Body of pancreas (tissue), 4 donors: Measurements from ENCODE around the gene TFF2.

ENCODE experiments used
- POLR2A ChIP-seq, 3 donors: fragments of 450-650 bp; IDR thresholded peaks; one replicate each; pipeline ENCODE4 v1.6.1; 2016; ENCODE audit warnings: antibody characterized with exemption in 3 of 3, mild to moderate bottlenecking in 2 of 3
- TF ChIP-seq, protein P1 (sequence below), 7 experiments: fragments of 450-650 bp in 4 of 7; fragments of 200-600 bp in 3 of 7; sonication (generic) in 3 of 7; IDR thresholded peaks; one replicate each; pipeline ENCODE4 v1.5.1; 2016 to 2019; ENCODE audit warnings: antibody characterized with exemption in 7 of 7

DNA sequence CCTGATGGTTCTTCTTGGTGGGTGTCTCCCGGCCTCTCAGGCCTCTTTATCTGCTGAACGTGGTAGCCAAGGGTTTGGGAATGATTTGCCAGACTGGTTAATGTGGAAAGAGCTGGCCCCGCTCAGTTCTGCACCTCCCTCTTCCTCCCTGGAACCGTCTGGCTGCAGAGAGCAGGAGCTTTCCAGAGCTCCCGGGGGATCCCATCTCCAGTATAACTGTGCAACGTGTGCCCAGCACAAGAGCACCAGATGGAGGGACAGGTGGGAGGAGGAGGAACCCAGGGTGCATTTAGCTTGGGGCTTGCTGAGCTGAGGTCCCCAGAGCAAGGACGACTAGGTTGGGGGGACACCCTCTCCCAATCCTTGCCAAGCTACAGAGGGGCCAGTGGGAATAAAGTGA, 10.5 kb upstream of the TFF2 start:
- TF ChIP-seq POLR2A (IDR thresholded peaks at IDR 0.05): no peak
- TF ChIP-seq, protein P1, sequence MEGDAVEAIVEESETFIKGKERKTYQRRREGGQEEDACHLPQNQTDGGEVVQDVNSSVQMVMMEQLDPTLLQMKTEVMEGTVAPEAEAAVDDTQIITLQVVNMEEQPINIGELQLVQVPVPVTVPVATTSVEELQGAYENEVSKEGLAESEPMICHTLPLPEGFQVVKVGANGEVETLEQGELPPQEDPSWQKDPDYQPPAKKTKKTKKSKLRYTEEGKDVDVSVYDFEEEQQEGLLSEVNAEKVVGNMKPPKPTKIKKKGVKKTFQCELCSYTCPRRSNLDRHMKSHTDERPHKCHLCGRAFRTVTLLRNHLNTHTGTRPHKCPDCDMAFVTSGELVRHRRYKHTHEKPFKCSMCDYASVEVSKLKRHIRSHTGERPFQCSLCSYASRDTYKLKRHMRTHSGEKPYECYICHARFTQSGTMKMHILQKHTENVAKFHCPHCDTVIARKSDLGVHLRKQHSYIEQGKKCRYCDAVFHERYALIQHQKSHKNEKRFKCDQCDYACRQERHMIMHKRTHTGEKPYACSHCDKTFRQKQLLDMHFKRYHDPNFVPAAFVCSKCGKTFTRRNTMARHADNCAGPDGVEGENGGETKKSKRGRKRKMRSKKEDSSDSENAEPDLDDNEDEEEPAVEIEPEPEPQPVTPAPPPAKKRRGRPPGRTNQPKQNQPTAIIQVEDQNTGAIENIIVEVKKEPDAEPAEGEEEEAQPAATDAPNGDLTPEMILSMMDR (IDR thresholded peaks at IDR 0.05): no peak
